ENCODE measurements around the gene RBM20. TPM values are rescaled to one million over a fixed set of nuclear protein-coding genes. Genes with fewer than 3 reads are reported as not detected.

RBM20 gene
- total RNA-seq, 1 donor from 2014 or later = 0.32 TPM

GRCh38 chr10:110770243-110770642, 126.1 kb downstream of the RBM20 start:
- Histone ChIP-seq H3K4me1 (peaks cover 5% of the 10 kb centered on the region), H3K4me2 (no peak overlapping the region), H3K27me3 (no peaks in the 10 kb centered on the region), H4K20me1 (ENCODE audit: low read depth) (no peaks in the 10 kb centered on the region), H3K36me3 (no peaks in the 10 kb centered on the region), H3K79me2 (ENCODE audit: low read depth) (no peaks in the 10 kb centered on the region), H3K9me3 (ENCODE audit: low read depth) (no peaks in the 10 kb centered on the region), H3K4me3 (no peak overlapping the region), H2AFZ (replicated peaks) (no peak overlapping the region), H3K27ac (no peak overlapping the region), H3K9ac (no peak overlapping the region), H3F3A (ENCODE audit: low read depth) (no peaks in the 10 kb centered on the region)
- H3K4me3 Mint-ChIP-seq = no peak overlapping the region
- H3K36me3 Mint-ChIP-seq = peaks cover 3% of the 10 kb centered on the region
- peaks cover 16% of the 10 kb centered on the region for H3K4me1 Mint-ChIP-seq
- TF ChIP-seq CTCF (IDR thresholded peaks at IDR 0.05) = no peak
- no peak for TF ChIP-seq EZH2 (IDR thresholded peaks at IDR 0.05)
- no peaks in the 10 kb centered on the region for H3K27me3 Mint-ChIP-seq (ENCODE audit: insufficient read depth, low read depth)
- peaks cover 7% of the 10 kb centered on the region for H3K9me3 Mint-ChIP-seq
- DNase-seq (ENCODE audit: low spot score) = no peak
- no peak overlapping the region for H3K27ac Mint-ChIP-seq

- H3K36me3 Mint-ChIP-seq = peaks cover 3% of the 10 kb centered on the region
- Histone ChIP-seq H3K27ac (no peak overlapping the region), H2AFZ (replicated peaks) (no peak overlapping the region), H3K4me3 (no peak overlapping the region), H3K36me3 (no peaks in the 10 kb centered on the region), H3K4me2 (no peak overlapping the region), H3K9me3 (ENCODE audit: low read depth) (no peaks in the 10 kb centered on the region), H4K20me1 (ENCODE audit: low read depth) (no peaks in the 10 kb centered on the region), H3K4me1 (no peaks in the 10 kb centered on the region), H3K27me3 (no peaks in the 10 kb centered on the region), H3K9ac (no peak overlapping the region), H3F3A (ENCODE audit: low read depth) (no peaks in the 10 kb centered on the region), H3K79me2 (ENCODE audit: low read depth) (no peaks in the 10 kb centered on the region)
- H3K4me3 Mint-ChIP-seq = no peak overlapping the region
- TF ChIP-seq EZH2phosphoT487 (IDR thresholded peaks at IDR 0.05) (no peak), EZH2 (IDR thresholded peaks at IDR 0.05) (no peak), CTCF (IDR thresholded peaks at IDR 0.05) (no peak)
- peaks cover 7% of the 10 kb centered on the region for H3K4me1 Mint-ChIP-seq
- H3K9me3 Mint-ChIP-seq = peaks cover 4% of the 10 kb centered on the region
- no peaks in the 10 kb centered on the region for H3K27me3 Mint-ChIP-seq (ENCODE audit: insufficient read depth, low read depth)
- no peak for DNase-seq (ENCODE audit: low spot score)
- H3K27ac Mint-ChIP-seq = no peak overlapping the region
These were observed 127.3 kb downstream of the RBM20 start for GRCh38 chr10:110771486-110771885.

GRCh38 chr10:110771991-110772390, 127.9 kb downstream of the RBM20 start:
- DNase-seq (ENCODE audit: low spot score) = no peak
- Mint-ChIP-seq H3K27ac (no peak overlapping the region), H3K4me3 (no peak overlapping the region), H3K27me3 (ENCODE audit: insufficient read depth, low read depth) (no peaks in the 10 kb centered on the region), H3K9me3 (peaks cover 4% of the 10 kb centered on the region), H3K4me1 (peaks cover 7% of the 10 kb centered on the region), H3K36me3 (peaks cover 3% of the 10 kb centered on the region)
- no peak overlapping the region for H3K9ac ChIP-seq
- H4K20me1 ChIP-seq (ENCODE audit: low read depth) = no peaks in the 10 kb centered on the region
- H2AFZ ChIP-seq (replicated peaks) = no peak overlapping the region
- H3K36me3 ChIP-seq = no peaks in the 10 kb centered on the region
- no peaks in the 10 kb centered on the region for H3K9me3 ChIP-seq (ENCODE audit: low read depth)
- no peak overlapping the region for H3K4me3 ChIP-seq
- H3K79me2 ChIP-seq (ENCODE audit: low read depth) = no peaks in the 10 kb centered on the region
- H3K27ac ChIP-seq = no peak overlapping the region
- no peaks in the 10 kb centered on the region for H3K4me1 ChIP-seq
- H3K4me2 ChIP-seq = no peak overlapping the region
- no peaks in the 10 kb centered on the region for H3F3A ChIP-seq (ENCODE audit: low read depth)
- TF ChIP-seq EZH2 (IDR thresholded peaks at IDR 0.05) (no peak), CTCF (IDR thresholded peaks at IDR 0.05) (no peak), EZH2phosphoT487 (IDR thresholded peaks at IDR 0.05) (no peak)
- H3K27me3 ChIP-seq = no peaks in the 10 kb centered on the region

All from neural progenitor cell (in vitro differentiated cells).